HG02943 (cell line): Measurements from ENCODE around the gene ZDHHC3.

Experiments
- ATAC-seq: cut with Tn5 transposase; IDR thresholded peaks from one replicate; pipeline ENCODE4 v1.9.1; 2021; ENCODE audit warnings: mild to moderate bottlenecking, low read depth, moderate library complexity; ENCODE audit not compliant: unreplicated experiment

Gene ZDHHC3, protein sequence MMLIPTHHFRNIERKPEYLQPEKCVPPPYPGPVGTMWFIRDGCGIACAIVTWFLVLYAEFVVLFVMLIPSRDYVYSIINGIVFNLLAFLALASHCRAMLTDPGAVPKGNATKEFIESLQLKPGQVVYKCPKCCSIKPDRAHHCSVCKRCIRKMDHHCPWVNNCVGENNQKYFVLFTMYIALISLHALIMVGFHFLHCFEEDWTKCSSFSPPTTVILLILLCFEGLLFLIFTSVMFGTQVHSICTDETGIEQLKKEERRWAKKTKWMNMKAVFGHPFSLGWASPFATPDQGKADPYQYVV

DNA sequence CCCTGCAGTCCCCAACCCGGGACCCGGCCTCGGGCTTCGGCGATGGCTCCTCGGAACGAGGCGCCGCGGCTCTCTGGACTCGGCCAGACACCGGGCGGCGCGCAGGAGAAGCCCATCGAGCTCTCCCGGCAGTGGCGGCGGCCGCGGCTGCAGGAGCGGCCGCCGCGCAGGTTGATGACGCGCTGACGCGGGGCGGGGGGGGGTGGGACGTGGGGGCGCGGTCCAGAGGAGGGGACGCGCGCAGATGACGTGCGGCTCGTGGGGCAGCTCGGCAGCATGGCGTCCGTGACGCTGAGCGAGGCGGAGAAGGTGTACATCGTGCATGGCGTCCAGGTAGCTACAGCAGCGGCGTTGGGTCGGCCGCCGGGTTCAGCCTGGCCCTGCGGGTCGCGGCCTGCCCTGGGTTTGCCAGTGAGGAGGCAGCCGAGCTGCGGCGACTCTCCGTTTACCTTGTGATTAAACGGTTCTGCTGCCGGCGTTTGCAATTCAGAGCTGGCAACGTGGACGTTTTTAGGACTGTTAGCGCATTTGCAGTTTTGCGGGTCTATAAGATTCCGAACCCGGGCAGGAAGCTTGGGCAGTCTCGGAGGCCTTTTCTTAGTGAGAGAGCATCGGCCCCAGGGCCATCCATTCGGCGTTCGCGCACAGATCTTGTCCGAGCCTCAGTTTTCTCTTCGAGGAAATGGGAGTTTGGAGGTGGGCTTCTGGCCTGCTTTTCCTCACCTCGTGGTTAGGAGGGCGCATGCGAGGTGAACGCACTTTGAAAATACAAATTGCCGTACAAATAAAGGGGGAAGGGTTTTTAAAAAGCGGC is at the start of gene ZDHHC3, which contains the start of gene EXOSC7:
ZDHHC3 (minus strand) TSS at position 173 of the 814 bp plus-strand sequence. CDS start 16,738 bp downstream, outside the sequence.
EXOSC7 (plus strand) TSS at position 243 of the 814 bp plus-strand sequence; CDS start at position 277, 34 bp downstream.
- peak; percentile 77 for ATAC-seq

DNA sequence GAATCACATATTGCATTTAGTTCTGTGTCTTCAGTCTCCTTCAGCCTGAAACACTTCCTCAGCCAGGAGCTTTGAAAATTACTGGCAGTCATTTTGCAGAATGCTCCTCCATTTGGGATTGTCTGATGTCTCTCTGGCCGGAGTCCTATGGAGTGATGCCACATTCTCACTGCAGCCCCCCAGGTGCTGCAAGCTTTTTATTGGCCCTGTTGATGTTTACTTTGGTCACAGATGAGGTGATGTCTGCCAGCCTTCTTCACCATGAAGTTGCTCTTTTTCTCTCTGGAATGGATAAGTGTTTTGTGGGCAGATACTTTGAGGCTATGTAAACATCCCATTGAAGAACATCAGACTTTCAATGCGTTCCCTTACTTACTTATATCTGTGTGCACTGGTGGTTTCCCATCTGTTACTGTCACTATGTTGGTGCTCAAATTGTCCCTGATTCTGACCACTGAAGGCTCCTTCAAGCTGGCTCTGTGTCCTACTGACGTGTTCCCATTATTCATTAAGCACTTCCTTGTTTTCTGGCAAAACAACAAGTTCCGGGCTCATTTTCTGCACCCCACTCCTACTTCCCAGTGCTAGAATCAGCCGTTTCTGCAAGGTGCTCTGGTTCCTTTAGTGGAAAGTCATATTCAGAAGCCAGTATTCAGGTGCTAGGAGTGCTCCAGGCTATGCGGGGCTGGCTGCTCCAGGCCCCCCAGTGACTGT is 48.7 kb upstream of the ZDHHC3 start:
- ATAC-seq, result no peak

DNA sequence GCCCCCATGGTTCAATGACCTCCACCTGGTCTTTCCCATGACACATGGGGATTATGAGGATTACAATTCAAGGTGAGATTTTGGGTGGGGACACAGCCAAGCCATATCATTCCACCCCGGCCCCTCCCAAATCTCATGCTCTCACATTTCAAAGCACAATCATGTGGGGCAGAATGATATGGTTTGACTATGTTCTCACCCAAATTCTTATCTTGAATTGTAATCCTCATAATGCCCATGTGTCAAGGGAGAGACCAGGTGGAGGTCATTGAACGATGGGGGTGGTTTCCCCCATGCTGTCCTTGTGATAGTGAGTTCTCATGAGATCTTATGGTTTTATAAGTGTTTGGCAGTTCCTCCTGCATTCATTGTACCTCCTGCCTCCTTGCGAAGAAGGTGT is 47.7 kb upstream of the ZDHHC3 start:
- ATAC-seq, result no peak

DNA sequence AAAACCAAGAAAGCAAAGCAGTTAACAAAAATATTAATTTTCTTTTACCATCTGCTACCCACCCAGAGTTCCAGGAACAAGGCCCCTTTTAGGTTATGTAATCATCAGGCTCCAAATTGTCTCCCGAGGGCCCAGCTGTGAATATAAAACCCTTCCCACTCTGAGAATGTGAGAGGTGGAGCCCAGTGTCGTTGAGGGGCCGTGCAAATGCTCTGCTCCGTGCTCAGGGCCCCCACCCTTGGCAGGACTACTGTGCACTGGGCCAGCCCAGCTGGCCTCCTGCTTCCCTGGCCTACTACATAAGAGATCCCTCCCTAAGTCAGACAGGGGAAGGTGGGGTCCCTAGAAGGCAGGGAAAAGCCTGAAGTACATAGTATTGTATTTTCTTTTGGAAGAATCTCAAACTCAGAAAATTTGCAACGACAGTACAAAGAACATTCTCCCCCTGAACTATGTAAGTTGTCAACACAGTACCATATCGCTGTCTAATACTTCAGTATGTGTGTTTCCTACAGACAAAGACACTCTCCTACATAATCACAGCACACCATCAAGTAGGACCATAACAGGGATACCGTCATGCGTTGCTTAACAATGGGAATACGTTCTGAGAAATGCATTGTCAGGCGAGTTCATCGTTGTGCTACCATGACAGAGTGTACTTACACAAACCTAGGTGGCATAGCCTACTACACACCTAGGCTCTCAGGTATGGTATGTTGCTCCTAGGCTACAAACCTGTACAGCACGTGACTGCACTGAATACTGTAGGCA is 45.7 kb upstream of the ZDHHC3 start:
- ATAC-seq, result no peak

DNA sequence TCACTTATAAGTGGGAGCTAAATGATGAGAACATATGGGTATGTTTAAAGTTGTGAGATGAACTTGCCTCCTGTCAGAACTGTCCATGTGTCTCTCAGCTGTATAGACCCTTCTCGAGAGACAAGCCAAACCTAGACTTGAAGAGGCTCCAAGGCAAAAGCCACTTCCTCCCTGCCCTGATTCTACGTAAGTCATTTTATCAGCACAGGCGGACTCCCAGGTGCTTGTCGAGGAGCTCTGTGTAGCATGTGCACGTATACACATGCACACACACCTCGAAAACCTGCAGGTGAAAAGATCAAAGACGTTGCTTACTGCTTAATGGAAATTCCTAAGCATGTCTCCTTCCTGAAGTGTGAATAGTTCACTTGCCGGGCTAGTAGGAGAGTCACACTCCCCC is 44.6 kb upstream of the ZDHHC3 start:
- no peak for ATAC-seq

DNA sequence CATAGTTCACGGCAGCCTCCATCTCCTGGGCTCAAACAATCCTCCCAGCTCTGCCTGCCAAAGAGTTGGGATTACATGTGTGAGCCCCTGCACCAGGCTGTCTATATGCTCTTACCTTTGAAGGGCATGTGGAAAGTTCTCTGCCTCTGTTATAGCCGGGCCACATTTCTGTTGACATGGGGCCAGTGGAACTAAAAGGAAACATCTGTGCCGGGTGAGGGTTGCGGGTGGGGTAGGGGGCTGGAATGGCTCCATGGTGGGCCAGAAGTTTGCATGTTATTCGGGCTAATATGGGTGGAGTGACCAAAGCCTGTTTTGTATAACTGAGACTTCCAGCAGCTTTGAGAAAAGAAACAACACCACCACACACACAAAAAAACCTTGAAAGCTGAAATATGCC is 41.8 kb upstream of the ZDHHC3 start:
- no peak for ATAC-seq

DNA sequence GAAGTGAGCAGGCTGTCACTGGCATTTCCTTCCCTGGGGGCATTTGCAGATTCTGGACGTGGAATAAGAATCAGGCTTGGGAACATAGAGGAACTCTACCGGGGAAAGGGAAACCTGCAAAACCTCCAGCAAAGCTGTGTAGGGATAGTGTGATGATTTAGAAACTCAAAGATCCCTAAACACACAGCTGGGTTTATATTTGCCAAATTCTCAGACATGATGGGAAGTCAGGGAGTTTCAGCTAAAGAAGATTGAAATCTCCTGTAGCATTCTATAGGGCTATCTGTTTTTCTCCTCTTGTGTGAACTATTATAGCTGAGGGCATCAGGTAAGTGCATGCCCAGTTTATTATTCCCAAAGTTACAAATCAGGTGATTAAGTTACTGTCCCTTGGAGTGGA is 40.9 kb upstream of the ZDHHC3 start:
- ATAC-seq, result no peak

DNA sequence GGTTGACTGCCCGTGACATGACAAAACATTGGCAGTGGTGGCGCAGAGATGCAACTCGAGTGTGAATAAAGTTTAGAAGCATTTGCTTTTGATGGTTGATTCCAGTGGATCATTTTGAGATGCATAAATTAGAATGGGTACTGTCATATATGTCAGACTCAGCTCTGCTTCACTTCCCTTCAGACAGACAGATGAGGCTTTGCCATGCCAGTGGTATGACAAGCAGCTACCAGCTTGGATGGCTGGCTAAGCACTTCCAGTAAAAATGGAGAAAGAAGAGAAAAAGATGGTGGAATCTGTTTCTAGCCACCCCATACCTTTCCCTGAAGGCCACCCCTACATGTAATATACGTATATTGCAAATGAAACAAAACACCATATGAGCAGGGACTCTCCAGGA is 36.6 kb upstream of the ZDHHC3 start:
- ATAC-seq, result no peak

DNA sequence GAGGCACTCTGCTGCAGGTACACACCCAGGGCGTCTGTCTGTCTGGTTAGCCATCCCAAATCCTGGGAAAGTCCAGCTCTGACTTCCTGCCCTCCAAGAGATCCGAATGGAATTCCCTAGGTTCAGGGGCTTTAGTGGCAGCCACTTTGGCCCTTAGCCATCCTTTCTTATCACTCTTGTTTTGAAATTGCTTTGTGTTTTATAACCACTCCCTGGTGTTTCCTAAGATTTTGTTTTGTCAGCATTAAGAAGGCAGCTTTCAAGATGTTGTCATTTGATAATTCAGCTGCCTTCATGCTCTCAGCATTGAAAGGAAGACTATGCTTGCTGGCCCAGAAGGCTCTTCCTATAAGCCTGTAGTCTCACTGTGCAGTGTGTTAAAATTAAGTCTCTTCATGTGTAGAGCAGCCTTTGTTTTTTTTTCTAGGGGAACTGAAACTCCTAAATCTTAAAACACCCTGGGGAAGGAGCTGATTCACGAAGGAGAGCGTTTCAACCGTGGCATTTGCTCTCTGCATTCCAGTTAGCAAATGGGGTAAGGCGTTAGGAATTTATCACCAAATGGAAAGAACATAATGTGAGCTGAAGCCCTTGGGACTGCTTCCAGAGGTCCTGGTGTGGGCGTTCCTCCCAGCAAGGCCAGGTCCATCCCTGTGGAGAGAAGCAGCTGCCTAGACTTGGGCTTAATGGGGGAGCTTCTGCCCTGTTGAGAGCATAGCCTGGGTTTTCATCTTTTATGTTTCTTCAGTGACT is 36.0 kb upstream of the ZDHHC3 start:
- no peak for ATAC-seq

DNA sequence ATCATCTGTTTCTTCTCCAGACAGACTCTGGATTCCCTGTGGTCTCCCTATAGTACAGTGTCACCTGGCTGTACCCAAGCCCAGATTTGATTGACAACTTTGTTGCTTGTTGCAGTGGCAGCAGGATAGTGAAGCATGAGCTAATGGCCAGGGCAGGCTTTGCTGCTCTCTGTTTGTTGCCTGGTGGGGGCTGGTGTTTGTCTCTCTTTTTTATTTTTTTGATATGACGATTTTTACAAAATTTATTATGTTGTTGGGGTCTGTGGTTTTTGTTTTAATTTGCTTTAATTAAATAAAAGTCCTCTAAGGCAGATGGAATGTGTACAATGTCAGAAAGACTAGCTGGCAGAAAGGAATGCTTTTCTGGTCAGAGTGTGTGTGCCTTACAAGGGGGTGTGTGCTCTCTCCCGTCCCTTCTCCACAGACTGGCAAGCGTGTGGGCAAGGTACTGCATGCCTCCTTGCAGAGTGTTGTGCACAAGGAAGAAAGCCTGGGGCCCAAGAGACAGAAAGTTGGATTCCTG is 34.9 kb upstream of the ZDHHC3 start:
- ATAC-seq, result no peak

DNA sequence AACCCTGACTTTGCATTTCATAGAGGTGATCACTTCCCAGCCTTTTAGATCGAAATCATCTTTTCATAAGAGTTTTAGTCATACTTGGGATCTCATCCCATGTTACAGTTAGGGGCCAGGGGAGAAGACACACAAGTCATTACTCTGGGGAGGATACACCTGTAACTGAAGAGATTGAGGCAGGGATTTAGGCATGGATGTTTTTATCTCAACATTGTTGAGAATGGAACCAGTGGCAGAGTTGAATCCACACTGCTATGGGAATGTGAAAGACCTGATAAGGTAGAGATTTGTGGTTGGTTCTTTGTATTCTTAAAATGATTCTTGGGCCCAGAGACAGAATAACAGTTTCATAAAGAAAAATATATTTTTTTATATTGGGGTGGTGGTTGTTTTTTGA is 33.9 kb upstream of the ZDHHC3 start:
- ATAC-seq, result no peak

DNA sequence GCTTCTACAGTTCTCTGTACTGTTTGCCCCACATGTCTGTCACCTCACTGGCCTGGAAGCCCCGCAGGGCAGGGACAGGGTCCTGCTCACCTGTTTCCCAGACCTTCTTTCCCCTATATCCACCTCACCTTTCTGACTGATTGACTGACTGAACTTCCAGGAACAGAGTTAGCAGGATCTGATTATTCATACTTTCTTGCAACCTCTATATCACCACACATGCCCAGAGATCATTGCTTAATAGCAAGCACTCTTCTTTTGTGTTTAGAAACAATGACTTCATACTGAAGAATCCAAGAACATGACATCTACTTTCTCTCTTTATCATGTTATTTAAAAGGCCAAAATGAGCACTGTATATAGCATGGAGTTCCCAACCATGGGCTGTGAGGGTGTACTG is 32.1 kb upstream of the ZDHHC3 start:
- no peak for ATAC-seq

DNA sequence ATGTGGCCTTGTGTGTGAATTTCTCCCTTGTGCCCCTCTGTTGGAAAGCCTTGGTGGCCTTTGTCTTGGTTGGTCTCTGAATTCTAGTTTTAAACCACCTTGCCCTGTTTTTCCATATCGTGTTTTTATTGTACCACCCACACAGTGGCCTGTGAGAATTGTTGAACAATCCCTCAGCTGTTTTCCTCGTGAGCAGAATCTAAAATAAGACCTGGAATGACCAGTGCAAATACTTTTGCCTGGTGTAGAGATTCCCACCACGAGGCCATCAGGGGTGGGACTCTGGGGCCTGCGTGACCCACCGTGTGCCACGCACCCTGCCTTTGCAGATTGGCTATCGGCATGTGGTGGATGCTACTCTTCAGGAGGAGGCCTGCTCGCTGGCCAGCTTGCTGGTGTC is 31.1 kb upstream of the ZDHHC3 start:
- no peak for ATAC-seq

DNA sequence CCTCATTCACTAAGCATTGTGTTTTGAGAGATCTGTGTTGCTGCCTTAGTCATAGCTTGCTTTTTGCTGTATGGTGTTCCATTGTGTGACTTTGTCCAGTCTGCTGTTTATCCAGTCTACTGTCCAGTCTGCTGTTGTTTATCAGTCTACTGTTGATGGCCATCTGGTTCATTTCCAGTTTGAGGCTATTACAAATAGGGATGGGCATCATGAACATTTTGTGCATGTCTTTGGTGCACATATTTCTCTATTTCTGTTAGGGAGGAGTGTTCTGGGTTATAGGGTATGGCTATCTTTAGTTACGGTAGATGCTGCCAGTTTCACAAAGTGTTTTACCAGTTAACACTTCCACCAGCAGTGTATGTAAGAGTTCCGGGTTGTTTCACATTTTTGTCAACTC is 27.9 kb upstream of the ZDHHC3 start:
- ATAC-seq, result no peak

DNA sequence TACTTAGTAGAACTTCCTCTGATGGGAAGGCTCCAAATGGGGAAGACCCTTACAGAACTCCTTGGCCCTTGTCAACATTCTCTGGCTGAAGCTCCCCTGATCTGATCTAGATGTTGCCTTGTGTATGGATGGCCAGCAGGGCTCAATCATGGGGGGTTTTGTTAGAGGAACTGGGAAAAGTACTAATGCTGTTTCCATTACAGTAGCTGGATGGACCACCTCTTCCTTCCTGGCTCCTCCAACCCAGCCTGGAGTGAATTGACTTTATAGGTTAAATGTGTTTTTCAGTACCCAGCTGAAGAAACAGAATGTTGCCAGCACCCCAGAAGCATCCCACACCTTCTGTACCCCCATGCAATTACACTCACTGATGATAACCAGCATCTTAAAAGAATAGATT is 27.4 kb upstream of the ZDHHC3 start:
- no peak for ATAC-seq

DNA sequence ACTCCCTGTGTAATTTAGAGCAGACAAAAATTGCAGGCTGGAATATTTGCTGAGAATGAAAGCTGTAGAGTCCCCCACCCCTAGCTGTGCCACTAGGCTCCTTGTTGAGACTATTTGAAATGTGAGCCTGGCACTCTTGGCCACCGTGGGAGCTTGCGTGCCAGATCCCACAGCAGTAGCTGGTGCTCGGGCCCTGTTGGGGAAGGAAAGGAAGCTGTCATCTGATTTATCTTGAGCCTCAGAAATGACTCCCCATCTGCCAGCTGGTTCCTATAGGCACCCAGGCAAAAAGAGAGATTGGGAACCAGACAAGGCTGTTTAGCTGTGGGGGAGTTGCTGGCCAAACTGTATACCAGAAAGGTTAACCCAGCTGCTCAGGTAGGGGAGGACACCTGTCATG is 26.7 kb upstream of the ZDHHC3 start:
- no peak for ATAC-seq

DNA sequence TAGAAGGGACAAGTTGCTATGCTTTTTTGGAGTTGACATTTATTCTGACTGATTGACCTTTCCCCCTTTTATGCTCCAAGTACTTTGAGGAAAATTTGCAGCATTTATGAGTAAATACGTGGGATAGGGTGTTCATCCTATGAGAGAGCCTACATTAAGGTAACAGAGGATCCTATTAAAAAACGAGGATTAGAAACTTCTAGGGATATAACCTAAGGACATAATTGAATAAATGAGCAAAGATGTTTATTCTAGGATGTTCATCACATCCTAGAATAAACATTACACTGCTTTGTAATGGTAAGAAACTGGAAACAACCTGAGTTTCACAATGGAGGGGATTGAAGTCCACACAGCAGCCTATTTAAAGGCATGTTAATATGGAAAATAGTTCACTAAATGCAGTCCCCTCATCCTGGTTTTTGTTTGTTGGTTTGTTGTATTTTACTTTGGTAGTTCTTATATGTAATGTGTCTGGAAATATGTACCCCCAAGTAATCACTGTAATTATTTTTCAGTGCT is 26.2 kb upstream of the ZDHHC3 start:
- ATAC-seq, result no peak

DNA sequence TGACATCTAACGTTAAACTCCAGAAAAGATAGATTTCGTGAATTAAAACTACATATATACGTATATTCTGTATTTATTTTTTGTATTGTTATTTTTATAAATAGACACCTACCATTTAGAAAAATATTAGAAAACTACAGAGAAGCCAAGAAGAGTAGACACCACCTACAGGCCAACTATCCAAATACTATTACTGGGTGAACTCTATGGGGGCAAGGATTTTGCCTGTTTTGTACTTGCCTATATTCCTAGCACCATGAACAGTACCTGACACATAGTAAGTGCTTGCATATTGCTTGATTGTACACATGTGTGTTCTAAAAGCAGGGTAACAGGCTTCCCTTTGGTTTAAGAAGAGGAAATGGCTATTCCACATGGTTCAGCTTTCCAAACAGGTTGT is 25.8 kb upstream of the ZDHHC3 start:
- no peak for ATAC-seq

DNA sequence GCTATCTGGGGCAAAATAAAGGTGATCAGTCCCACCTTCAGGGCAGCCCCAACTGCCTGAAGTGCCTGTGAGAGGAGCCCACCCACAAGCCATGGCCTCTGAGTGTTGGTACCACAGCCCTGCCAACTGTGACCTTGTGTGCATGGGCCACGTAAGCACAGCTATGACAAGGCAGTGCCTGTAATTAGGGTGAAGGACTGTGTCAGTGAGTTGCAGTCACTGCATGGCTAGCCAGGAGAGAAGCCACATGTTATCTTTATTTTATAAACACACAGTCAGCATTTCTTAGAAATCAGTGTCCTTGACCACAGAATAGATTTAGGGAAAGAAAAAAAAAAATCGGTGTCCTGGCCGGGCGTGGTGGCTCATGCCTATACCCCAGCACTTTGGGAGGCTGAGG is 24.8 kb upstream of the ZDHHC3 start:
- ATAC-seq, result no peak
